MCF 10A (cell line): ENCODE measurements around the gene SMAD3. TPM values are rescaled to one million over a fixed set of nuclear protein-coding genes. Genes with fewer than 3 reads are reported as not detected.

Experiments
- BruUV-seq: library from RNA; stranded (reverse); fragments of 400-500 nt; replicated peaks from 2 replicates; lab custom pipeline; 2021; lab: Mats Ljungman, UMichigan
- CTCF ChIA-PET: fragments of 300-600 bp; sonication (Branson Sonifier 250); formaldehyde crosslinking; extraction: SDS; loops from one replicate; lab custom pipeline; 2021; ENCODE audit warnings: antibody characterized with exemption, inconsistent platforms; lab: Yijun Ruan, JAX
- POLR2A ChIA-PET: fragments of 300-600, 350-650 bp; sonication (Branson Sonifier 250); formaldehyde crosslinking; extraction: SDS; loops from one replicate; lab custom pipeline; 2020; ENCODE audit warnings: antibody characterized with exemption, inconsistent platforms; lab: Yijun Ruan, JAX
- DNase-seq: peaks from one replicate; pipeline ENCODE4 v3.0.0-alpha.2; 2018; ENCODE audit not compliant: unreplicated experiment
- H3K27ac Mint-ChIP-seq: one replicate; pipeline ENCODE4 v1.8.0; 2022; ENCODE audit warnings: mild to moderate bottlenecking, low read depth, mixed read lengths; ENCODE audit not compliant: unreplicated experiment
- H3K27me3 Mint-ChIP-seq: one replicate; pipeline ENCODE4 v1.8.0; 2022; ENCODE audit warnings: mixed read lengths; ENCODE audit not compliant: insufficient read depth, unreplicated experiment
- H3K36me3 Mint-ChIP-seq: one replicate; pipeline ENCODE4 v1.8.0; 2022; ENCODE audit warnings: mild to moderate bottlenecking, moderate library complexity, mixed read lengths; ENCODE audit not compliant: insufficient read depth, unreplicated experiment
- H3K4me1 Mint-ChIP-seq: one replicate; pipeline ENCODE4 v1.8.0; 2022; ENCODE audit warnings: mixed read lengths; ENCODE audit not compliant: insufficient read depth, unreplicated experiment
- H3K4me3 Mint-ChIP-seq: one replicate; pipeline ENCODE4 v1.8.0; 2022; ENCODE audit warnings: mild to moderate bottlenecking, moderate library complexity, mixed read lengths; ENCODE audit not compliant: unreplicated experiment
- H3K9me3 Mint-ChIP-seq: one replicate; pipeline ENCODE4 v1.8.0; 2022; ENCODE audit warnings: mixed read lengths; ENCODE audit not compliant: unreplicated experiment
- intact Hi-C: fragments of 100-400 bp; cut with micrococcal nuclease; formaldehyde crosslinking; loops from 2 replicates; pipeline ENCODE4 v1.14.1; 2022
- total RNA-seq: library from RNA; stranded (reverse); gene quantifications from 2 replicates; pipeline ENCODE4 v1.2.3, GENCODE V29; 2022
- TF ChIP-seq, protein P1 (sequence below): fragments of 200-600 bp; IDR thresholded peaks from one replicate; pipeline ENCODE4 v1.8.0; 2022; ENCODE audit warnings: antibody characterized with exemption, mild to moderate bottlenecking; ENCODE audit not compliant: unreplicated experiment

Gene SMAD3
- total RNA-seq, 1 experiment from 2014 or later, result 19.9 TPM

- peaks cover 13% of the 10 kb centered on the region for H3K4me1 Mint-ChIP-seq
- BruUV-seq, result no TSS peak
Measured at GRCh38 chr15:67164811-67165253, 99.4 kb downstream of the SMAD3 start.

DNA sequence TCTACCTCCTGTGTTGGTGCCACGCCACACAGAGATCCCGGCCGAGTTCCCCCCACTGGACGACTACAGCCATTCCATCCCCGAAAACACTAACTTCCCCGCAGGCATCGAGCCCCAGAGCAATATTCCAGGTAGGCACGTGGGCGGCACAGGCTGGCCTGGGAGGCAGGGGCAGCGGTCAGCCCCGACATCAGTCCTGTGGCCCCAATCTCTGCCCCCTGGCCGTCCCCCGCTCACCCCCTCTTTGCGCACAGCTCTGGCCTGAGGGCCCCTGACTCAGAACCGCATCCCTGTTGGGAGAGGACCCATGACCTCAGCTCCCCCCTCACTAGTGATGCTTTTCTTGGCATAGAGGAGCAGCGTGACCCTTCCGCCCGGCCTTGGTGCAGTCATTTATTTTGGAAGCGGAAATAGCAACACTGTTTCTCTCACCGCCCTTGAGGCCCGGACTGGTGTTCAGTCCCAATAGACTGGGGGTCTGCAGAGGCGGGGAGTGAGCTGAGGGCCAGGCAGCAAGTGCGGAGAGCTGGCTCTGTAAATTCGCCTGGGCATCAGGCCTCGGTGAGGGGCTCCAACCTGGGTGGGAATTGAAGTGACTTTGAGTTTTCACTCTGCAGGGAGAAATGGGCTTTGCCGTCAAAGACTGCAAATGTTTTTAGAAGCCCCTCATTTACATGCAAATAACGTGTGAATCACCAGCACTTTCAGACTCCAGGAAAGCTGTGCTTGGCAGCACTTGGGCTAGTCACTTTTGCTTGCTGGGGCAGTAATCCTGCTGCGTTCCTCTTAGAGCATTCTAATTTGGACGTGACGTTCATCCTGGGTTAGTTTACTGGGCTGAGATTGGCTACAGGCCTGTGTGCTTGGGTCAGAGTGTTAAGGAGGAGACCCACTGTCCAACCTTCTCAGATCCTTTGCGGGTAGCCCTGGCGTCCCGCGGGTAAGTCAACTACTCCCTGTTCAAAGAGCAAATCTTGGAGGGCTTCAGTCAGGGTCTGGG lies 100.2 kb downstream of the SMAD3 start:
- ChIA-PET CTCF (no interaction called here), POLR2A (interaction anchor here (0.5 kb wide), 1 partner anchor 140 kb away, joined by 3 read pairs; no protein-coding TSS in a partner anchor)
- BruUV-seq, result no TSS peak
- Mint-ChIP-seq H3K4me1 (peaks cover 13% of the 10 kb centered on the region), H3K4me3 (no peak overlapping the region), H3K36me3 (peaks cover 26% of the 10 kb centered on the region), H3K27me3 (no peaks in the 10 kb centered on the region), H3K27ac (no peak overlapping the region), H3K9me3 (no peaks in the 10 kb centered on the region)
- TF ChIP-seq, protein P1, sequence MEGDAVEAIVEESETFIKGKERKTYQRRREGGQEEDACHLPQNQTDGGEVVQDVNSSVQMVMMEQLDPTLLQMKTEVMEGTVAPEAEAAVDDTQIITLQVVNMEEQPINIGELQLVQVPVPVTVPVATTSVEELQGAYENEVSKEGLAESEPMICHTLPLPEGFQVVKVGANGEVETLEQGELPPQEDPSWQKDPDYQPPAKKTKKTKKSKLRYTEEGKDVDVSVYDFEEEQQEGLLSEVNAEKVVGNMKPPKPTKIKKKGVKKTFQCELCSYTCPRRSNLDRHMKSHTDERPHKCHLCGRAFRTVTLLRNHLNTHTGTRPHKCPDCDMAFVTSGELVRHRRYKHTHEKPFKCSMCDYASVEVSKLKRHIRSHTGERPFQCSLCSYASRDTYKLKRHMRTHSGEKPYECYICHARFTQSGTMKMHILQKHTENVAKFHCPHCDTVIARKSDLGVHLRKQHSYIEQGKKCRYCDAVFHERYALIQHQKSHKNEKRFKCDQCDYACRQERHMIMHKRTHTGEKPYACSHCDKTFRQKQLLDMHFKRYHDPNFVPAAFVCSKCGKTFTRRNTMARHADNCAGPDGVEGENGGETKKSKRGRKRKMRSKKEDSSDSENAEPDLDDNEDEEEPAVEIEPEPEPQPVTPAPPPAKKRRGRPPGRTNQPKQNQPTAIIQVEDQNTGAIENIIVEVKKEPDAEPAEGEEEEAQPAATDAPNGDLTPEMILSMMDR, result no peak
- DNase-seq, result no peak
- intact Hi-C loops, result no loop called here

More at GRCh38 chr15:67164811-67165253, 99.4 kb downstream of the SMAD3 start:
- peaks cover 23% of the 10 kb centered on the region for H3K36me3 Mint-ChIP-seq
- no peak overlapping the region for H3K27ac Mint-ChIP-seq
- TF ChIP-seq, protein P1, result no peak
- no peak for DNase-seq
- CTCF ChIA-PET, result interaction anchor here (0.6 kb wide), 1 partner anchor 53 kb away, joined by 3 read pairs; no protein-coding TSS in a partner anchor
- POLR2A ChIA-PET, result interaction anchor here (0.5 kb wide), 1 partner anchor 139 kb away, joined by 3 read pairs; no protein-coding TSS in a partner anchor
- no peak overlapping the region for H3K4me3 Mint-ChIP-seq
- no peaks in the 10 kb centered on the region for H3K9me3 Mint-ChIP-seq
- intact Hi-C loops, result no loop called here
- no peaks in the 10 kb centered on the region for H3K27me3 Mint-ChIP-seq

- Mint-ChIP-seq H3K4me3 (no peak overlapping the region), H3K36me3 (peaks cover 33% of the 10 kb centered on the region), H3K9me3 (no peaks in the 10 kb centered on the region), H3K27ac (no peak overlapping the region), H3K27me3 (no peaks in the 10 kb centered on the region), H3K4me1 (peaks cover 13% of the 10 kb centered on the region)
- POLR2A ChIA-PET, result no interaction called here
- intact Hi-C loops, result no loop called here
- no TSS peak for BruUV-seq
- DNase-seq, result no peak
- TF ChIP-seq, protein P1, result no peak
- CTCF ChIA-PET, result interaction anchor here (0.6 kb wide), 1 partner anchor 8 kb away, joined by 3 read pairs; no protein-coding TSS in a partner anchor
Measured at GRCh38 chr15:67166280-67167009, 101.0 kb downstream of the SMAD3 start.
